ENCODE measurements around the gene PNPLA6. TPM values are rescaled to one million over a fixed set of nuclear protein-coding genes. Genes with fewer than 3 reads are reported as not detected.
"Not testable (repeated sequence)": the region's sequence is repeated elsewhere in the genome, so short reads cannot be mapped to it uniquely, and the experiment has no call there.

PNPLA6 gene
- total RNA-seq, 1 donor, result 106 TPM

- TF ChIP-seq CTCF (IDR thresholded peaks at IDR 0.05; ENCODE audit: insufficient read depth, low read depth, low read length), result no peak
- no peak for DNase-seq (ENCODE audit: low read depth)
- no peak overlapping the region for H3K4me3 ChIP-seq (ENCODE audit: low read depth, low read length)
Measured at GRCh38 chr19:7561325-7561724, 25.8 kb downstream of the PNPLA6 start.

- H3K4me3 ChIP-seq (ENCODE audit: low read depth, low read length), result no peak overlapping the region
- TF ChIP-seq CTCF (IDR thresholded peaks at IDR 0.05; ENCODE audit: insufficient read depth, low read depth, low read length), result no peak
- peak; percentile 6 for DNase-seq (ENCODE audit: low read depth)
Measured at GRCh38 chr19:7562646-7563393, 27.3 kb downstream of the PNPLA6 start.

GRCh38 chr19:7564866-7565265 is 29.3 kb downstream of the PNPLA6 start:
- no peak for DNase-seq (ENCODE audit: low read depth)
- no peak overlapping the region for H3K4me3 ChIP-seq (ENCODE audit: low read depth, low read length)
- no peak for TF ChIP-seq CTCF (IDR thresholded peaks at IDR 0.05; ENCODE audit: insufficient read depth, low read depth, low read length)

GRCh38 chr19:7565332-7565731 is 29.8 kb downstream of the PNPLA6 start:
- no peak for DNase-seq (ENCODE audit: low read depth)
- H3K4me3 ChIP-seq (ENCODE audit: low read depth, low read length), result no peak overlapping the region
- no peak for TF ChIP-seq CTCF (IDR thresholded peaks at IDR 0.05; ENCODE audit: insufficient read depth, low read depth, low read length)

GRCh38 chr19:7570761-7571160 is 35.2 kb downstream of the PNPLA6 start:
- H3K4me3 ChIP-seq (ENCODE audit: low read depth, low read length), result no peak overlapping the region
- TF ChIP-seq CTCF (IDR thresholded peaks at IDR 0.05; ENCODE audit: insufficient read depth, low read depth, low read length), result no peak
- no peak for DNase-seq (ENCODE audit: low read depth)

GRCh38 chr19:7575434-7576040 is 40.0 kb downstream of the PNPLA6 start:
- peak; percentile 9 for DNase-seq (ENCODE audit: low read depth)
- TF ChIP-seq CTCF (IDR thresholded peaks at IDR 0.05; ENCODE audit: insufficient read depth, low read depth, low read length), result no peak
- no peak overlapping the region for H3K4me3 ChIP-seq (ENCODE audit: low read depth, low read length)

- not testable (repeated sequence) for DNase-seq (ENCODE audit: low read depth); H3K4me3 ChIP-seq (ENCODE audit: low read depth, low read length)
Measured at GRCh38 chr19:7577422-7577821, 41.9 kb downstream of the PNPLA6 start.

Data from fibroblast of villous mesenchyme (primary cell).